Bronchial epithelial cell (primary cell): ENCODE results near the gene AP1B1. TPM values are rescaled to one million over a fixed set of nuclear protein-coding genes. Genes with fewer than 3 reads are reported as not detected.
A peak's percentile ranks its signal among the peaks of the same experiment; 100 is the strongest.

Experiments
- DNase-seq: peaks from one replicate; pipeline ENCODE4 v3.0.0-alpha.2; 2010; ENCODE audit warnings: low read depth
- FAIRE-seq: peaks from 2 replicates; lab custom pipeline; 2011; peaks lifted over from hg19 to GRCh38; lab: Jason Lieb, UNC
- H3K27me3 ChIP-seq: 2 replicates; pipeline ENCODE4 v1.5.1; 2011; ENCODE audit warnings: low read length; ENCODE audit not compliant: control insufficient read depth, insufficient read depth
- H3K36me3 ChIP-seq: 2 replicates; pipeline ENCODE4 v1.5.1; 2011; ENCODE audit warnings: low read length; ENCODE audit not compliant: control insufficient read depth, insufficient read depth
- H3K4me3 ChIP-seq: 2 replicates; pipeline ENCODE4 v1.5.1; 2011; ENCODE audit warnings: mild to moderate bottlenecking, low read depth, low read length, control low read depth
- CTCF ChIP-seq: IDR thresholded peaks from 2 replicates; pipeline ENCODE4 v1.5.1; 2011; ENCODE audit warnings: mild to moderate bottlenecking, moderate library complexity, low read length, control low read depth, inconsistent platforms; ENCODE audit not compliant: insufficient read depth, severe bottlenecking
- total RNA-seq: library from RNA; depleted of rRNA; stranded (reverse); fragments of >200 nt; gene quantifications from 2 replicates; pipeline ENCODE4 v1.2.1, GENCODE V29; 2014

AP1B1 gene
- total RNA-seq, 1 donor from 2014 or later, result 44.8 TPM

GRCh38 chr22:29342577-29343312 is 45.6 kb downstream of the AP1B1 start:
- DNase-seq (peak; percentile 83), FAIRE-seq (no peak)

GRCh38 chr22:29342177-29342576 is 46.2 kb downstream of the AP1B1 start:
- no peak for FAIRE-seq
- no peak for DNase-seq
- no peak overlapping the region for H3K4me3 ChIP-seq
- no peak for TF ChIP-seq CTCF
- H3K27me3 ChIP-seq, result no peaks in the 10 kb centered on the region
- peaks cover 21% of the 10 kb centered on the region for H3K36me3 ChIP-seq

More at GRCh38 chr22:29342577-29343312, 45.6 kb downstream of the AP1B1 start:
- peaks cover 20% of the 10 kb centered on the region for H3K36me3 ChIP-seq
- no peaks in the 10 kb centered on the region for H3K27me3 ChIP-seq
- H3K4me3 ChIP-seq, result no peak overlapping the region
- TF ChIP-seq CTCF, result peak; percentile 19

GRCh38 chr22:29341849-29342127 is 46.6 kb downstream of the AP1B1 start:
- Histone ChIP-seq H3K4me3 (no peak overlapping the region), H3K36me3 (peaks cover 22% of the 10 kb centered on the region), H3K27me3 (no peaks in the 10 kb centered on the region)
- DNase-seq (no peak), FAIRE-seq (no peak)
- no peak for TF ChIP-seq CTCF

GRCh38 chr22:29341056-29341848 is 47.1 kb downstream of the AP1B1 start:
- DNase-seq (no peak), FAIRE-seq (no peak)
- H3K4me3 ChIP-seq, result no peak overlapping the region
- H3K27me3 ChIP-seq, result no peaks in the 10 kb centered on the region
- peaks cover 20% of the 10 kb centered on the region for H3K36me3 ChIP-seq
- no peak for TF ChIP-seq CTCF

GRCh38 chr22:29340566-29340965 is 47.8 kb downstream of the AP1B1 start:
- H3K36me3 ChIP-seq, result peaks cover 18% of the 10 kb centered on the region
- DNase-seq, result no peak
- H3K4me3 ChIP-seq, result no peak overlapping the region
- no peak for FAIRE-seq
- TF ChIP-seq CTCF, result no peak
- H3K27me3 ChIP-seq, result no peaks in the 10 kb centered on the region
